ENCODE results near the gene CCDC186. TPM values are rescaled to one million over a fixed set of nuclear protein-coding genes. Genes with fewer than 3 reads are reported as not detected.

Gene CCDC186
- total and polyA plus RNA-seq, 7 donors, result 1.9 to 16.5 (median 10.5) TPM

DNA sequence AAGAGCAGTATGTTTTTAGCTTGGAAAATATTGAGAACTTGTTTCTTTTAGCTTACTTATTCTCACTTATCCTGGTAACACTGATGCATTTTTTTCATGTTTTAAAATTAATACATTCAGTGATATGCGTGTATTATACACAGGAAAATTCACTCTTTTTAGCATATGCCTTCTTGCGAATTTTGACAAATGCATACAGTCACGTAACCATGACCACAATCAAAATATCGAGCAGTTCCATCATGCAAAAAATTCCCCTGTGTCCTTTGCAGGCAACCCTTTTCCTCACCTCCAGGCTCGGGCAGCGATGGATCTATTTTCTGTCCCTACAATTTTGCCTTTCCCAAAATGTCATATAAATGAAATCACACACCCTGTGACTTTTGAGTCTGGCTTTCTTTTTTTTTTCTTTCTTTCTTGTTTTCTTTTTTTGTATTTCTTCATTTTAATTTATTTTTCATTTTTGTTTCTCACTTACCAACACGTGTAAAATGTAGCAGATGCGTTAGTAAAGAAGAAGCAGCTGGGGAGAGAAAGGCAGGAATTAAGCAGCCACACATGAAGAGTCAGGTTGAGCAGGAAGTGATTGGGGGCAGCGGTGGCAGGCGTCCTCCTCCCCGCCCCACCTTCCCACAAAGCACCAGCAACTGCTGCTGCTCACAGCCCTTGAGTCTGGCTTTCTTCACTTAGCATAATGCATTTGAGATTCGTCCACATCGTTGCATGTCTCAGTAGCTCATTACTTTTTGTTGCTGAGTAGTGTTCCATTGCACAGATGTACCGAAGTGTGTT, 100.4 kb downstream of the CCDC186 start:
- TF ChIP-seq, protein P1, sequence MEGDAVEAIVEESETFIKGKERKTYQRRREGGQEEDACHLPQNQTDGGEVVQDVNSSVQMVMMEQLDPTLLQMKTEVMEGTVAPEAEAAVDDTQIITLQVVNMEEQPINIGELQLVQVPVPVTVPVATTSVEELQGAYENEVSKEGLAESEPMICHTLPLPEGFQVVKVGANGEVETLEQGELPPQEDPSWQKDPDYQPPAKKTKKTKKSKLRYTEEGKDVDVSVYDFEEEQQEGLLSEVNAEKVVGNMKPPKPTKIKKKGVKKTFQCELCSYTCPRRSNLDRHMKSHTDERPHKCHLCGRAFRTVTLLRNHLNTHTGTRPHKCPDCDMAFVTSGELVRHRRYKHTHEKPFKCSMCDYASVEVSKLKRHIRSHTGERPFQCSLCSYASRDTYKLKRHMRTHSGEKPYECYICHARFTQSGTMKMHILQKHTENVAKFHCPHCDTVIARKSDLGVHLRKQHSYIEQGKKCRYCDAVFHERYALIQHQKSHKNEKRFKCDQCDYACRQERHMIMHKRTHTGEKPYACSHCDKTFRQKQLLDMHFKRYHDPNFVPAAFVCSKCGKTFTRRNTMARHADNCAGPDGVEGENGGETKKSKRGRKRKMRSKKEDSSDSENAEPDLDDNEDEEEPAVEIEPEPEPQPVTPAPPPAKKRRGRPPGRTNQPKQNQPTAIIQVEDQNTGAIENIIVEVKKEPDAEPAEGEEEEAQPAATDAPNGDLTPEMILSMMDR (IDR thresholded peaks at IDR 0.05), result no peak
- WGBS, 3 donors, result 66 to 75% (median 73%) methylated on average over 14 of the region's 14 CpGs
- Histone ChIP-seq H3K36me3 (ENCODE audit: insufficient read depth in 1 of 2, low read depth in 1 of 2) (no peaks in the 10 kb centered on the region), H3K4me1 (no peaks in the 10 kb centered on the region), H3K27me3 (ENCODE audit: insufficient read depth in 3 of 3, low read length in 2 of 3) (no peaks in the 10 kb centered on the region), H3K27ac (no peak overlapping the region), H3K4me3 (no peak overlapping the region), H3K9me3 (no peaks in the 10 kb centered on the region)
- DNase-seq (no peak), ATAC-seq (no peak)
- intact Hi-C loops (cut with DNase I), result no loop called here

DNA sequence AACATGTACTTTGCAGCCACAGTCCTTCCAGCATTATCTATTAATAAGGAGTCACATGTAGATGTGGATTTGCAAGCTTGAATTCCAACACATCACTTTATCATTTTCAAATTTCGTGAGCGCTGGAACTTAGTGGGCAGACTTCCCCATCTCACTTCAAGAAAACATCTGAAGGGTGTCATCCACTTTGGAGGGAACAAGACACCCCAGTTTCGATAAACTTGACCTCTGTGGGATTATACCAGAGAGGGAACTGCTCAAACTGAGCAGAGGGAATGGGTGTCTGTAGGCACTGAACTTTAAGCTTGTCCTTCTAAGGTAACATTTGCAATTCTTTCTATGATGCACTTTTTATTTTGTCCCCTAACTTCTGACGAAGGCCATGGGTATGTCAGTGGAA, 102.8 kb downstream of the CCDC186 start:
- WGBS, 3 donors, result 84 to 90% (median 89%) methylated on average over 4 of the region's 4 CpGs
- Histone ChIP-seq H3K27me3 (ENCODE audit: insufficient read depth in 3 of 3, low read length in 2 of 3) (no peaks in the 10 kb centered on the region), H3K9me3 (no peaks in the 10 kb centered on the region), H3K27ac (no peak overlapping the region), H3K4me1 (no peaks in the 10 kb centered on the region), H3K4me3 (no peak overlapping the region), H3K36me3 (ENCODE audit: insufficient read depth in 1 of 2, low read depth in 1 of 2) (no peaks in the 10 kb centered on the region)
- TF ChIP-seq, protein P1 (IDR thresholded peaks at IDR 0.05), result no peak
- ATAC-seq (no peak), DNase-seq (no peak)
- intact Hi-C loops (cut with DNase I), result no loop called here

Other genes with a start within 250 kb of the CCDC186 start
- gene ADRB1, start 130.3 kb downstream of the CCDC186 start, total RNA-seq, result under 1 TPM; 0.13 to 0.40 (median 0.29) TPM
- gene ADRB1, start 130.3 kb downstream of the CCDC186 start, polyA plus RNA-seq, result under 1 TPM in 2 of 3 donors, not detected in 1; 0.03 to 0.12 TPM
- gene TDRD1, start 5.2 kb upstream of the CCDC186 start, total RNA-seq, result under 1 TPM in 2 of 4 donors, not detected in 2; 0.20 to 0.26 TPM
- gene TDRD1, start 5.2 kb upstream of the CCDC186 start, polyA plus RNA-seq, result under 1 TPM in 1 of 3 donors, not detected in 2; 0.03 TPM
- gene VWA2, start 65.1 kb upstream of the CCDC186 start, total RNA-seq, result not detected
- gene VWA2, start 65.1 kb upstream of the CCDC186 start, polyA plus RNA-seq, result not detected
- 1 to 10 TPM; 1.6 to 3.6 (median 2.6) TPM for gene AFAP1L2, start 230.3 kb upstream of the CCDC186 start, total RNA-seq
- 1 to 10 TPM in 2 of 3 donors, under 1 TPM in 1; 0.75 to 1.7 (median 1.4) TPM for gene AFAP1L2, start 230.3 kb upstream of the CCDC186 start, polyA plus RNA-seq

Measured in psoas muscle (tissue), 8 donors.